Lung (tissue), 12 donors: ENCODE data around the gene ARHGEF19. TPM values are rescaled to one million over a fixed set of nuclear protein-coding genes. Genes with fewer than 3 reads are reported as not detected.
"Not testable (repeated sequence)": the region's sequence is repeated elsewhere in the genome, so short reads cannot be mapped to it uniquely, and the experiment has no call there.

Experiments used
- ATAC-seq: fragments of 200-7000 bp; cut with Tn5 transposase; one replicate; pipeline ENCODE4 v1.9.1; 2020; ENCODE audit warnings: moderate number of reproducible peaks; ENCODE audit not compliant: insufficient read depth, low FRiP score
- DNase-seq, 3 donors: peaks; one replicate each; pipeline ENCODE4 v3.0.0-alpha.2; 2013 to 2017
- H3K27ac ChIP-seq, 2 donors: one replicate each; pipeline ENCODE4 v1.5.1; 2013; ENCODE audit warnings: mild to moderate bottlenecking in 2 of 2, moderate library complexity in 2 of 2, control low read depth in 1 of 2, inconsistent platforms in 1 of 2, low read depth in 1 of 2, low read length in 1 of 2
- H3K27me3 ChIP-seq, 3 donors: one replicate each; pipeline ENCODE4 v1.5.1; 2013; ENCODE audit warnings: low read length in 2 of 3; ENCODE audit not compliant: control insufficient read depth in 3 of 3, insufficient read depth in 3 of 3
- H3K36me3 ChIP-seq, 4 donors: one replicate each; pipeline ENCODE4 v1.5.1; 2013; ENCODE audit warnings: low read length in 4 of 4, mild to moderate bottlenecking in 1 of 4, moderate library complexity in 1 of 4; ENCODE audit not compliant: control insufficient read depth in 4 of 4, insufficient read depth in 4 of 4
- H3K4me1 ChIP-seq, 5 donors: one replicate each; pipeline ENCODE4 v1.5.1; 2013; ENCODE audit warnings: low read length in 5 of 5, mild to moderate bottlenecking in 2 of 5, moderate library complexity in 1 of 5; ENCODE audit not compliant: control insufficient read depth in 5 of 5, insufficient read depth in 5 of 5
- H3K4me3 ChIP-seq: one replicate; pipeline ENCODE4 v1.5.1; 2013; ENCODE audit warnings: mild to moderate bottlenecking, control low read depth, moderate library complexity
- H3K9ac ChIP-seq, 2 donors: one replicate each; pipeline ENCODE4 v1.5.1; 2013; ENCODE audit warnings: low read length in 2 of 2, control low read depth in 1 of 2; ENCODE audit not compliant: insufficient read depth in 1 of 2
- H3K9me3 ChIP-seq, 4 donors: one replicate each; pipeline ENCODE4 v1.5.1; 2013; ENCODE audit warnings: low read length in 3 of 4, mild to moderate bottlenecking in 1 of 4, moderate library complexity in 1 of 4; ENCODE audit not compliant: control insufficient read depth in 4 of 4, insufficient read depth in 3 of 4
- WGBS, 2 donors: extraction: QIAGEN DNeasy Blood & Tissue Kit; methylation state at CpG; one replicate each; pipeline ENCODE4 v1.1.7; 2013; 5-methylcytosine and 5-hydroxymethylcytosine counted together
- polyA plus RNA-seq, 2 donors: library from polyadenylated mRNA; stranded (reverse); fragments of 200-250 nt; gene quantifications; one replicate each; pipeline ENCODE4 v1.2.1, GENCODE V29; 2013
- total RNA-seq, 2 donors: library from RNA; depleted of rRNA in 1 of 2; stranded (reverse); fragments of >200 nt in 1 of 2; gene quantifications; one replicate each; pipeline ENCODE4 v1.2.1, GENCODE V29; 2014 to 2021
- TF ChIP-seq, protein P1 (sequence below): IDR thresholded peaks from 2 replicates; pipeline ENCODE4 v1.5.1; 2012; ENCODE audit warnings: mild to moderate bottlenecking; ENCODE audit errors: control extremely low read depth, extremely low read depth
- donor health status: control.
- donor health status: control.
- donor health status: Bipolar disorder and iron deficiency.
- donor health status: healthy.
- donor health status: DM: yes; HTN: yes; CAD: no.

ARHGEF19 gene
- total and polyA plus RNA-seq, 4 donors = 9.5 to 17.3 (median 14.8) TPM

DNA sequence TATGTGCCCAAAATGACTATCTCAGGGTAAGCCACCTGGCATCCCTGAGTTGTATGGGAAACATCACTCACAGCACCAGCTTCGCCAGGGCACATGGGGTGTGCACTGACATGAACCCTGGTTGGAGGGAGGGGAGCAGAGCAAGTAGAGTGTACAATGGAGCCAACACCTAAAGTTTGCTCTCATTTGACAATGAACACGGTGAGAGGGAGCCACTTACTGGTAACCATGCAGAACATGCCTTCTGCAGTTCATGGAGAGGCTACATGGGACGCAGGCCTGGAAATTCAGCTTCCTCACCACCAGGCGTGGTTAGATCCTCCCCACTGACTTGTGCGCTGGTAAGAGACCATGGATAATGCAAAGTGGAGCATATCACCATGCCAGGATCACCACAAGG, 34.5 kb upstream of the ARHGEF19 start:
- no peaks in the 10 kb centered on the region for H3K9me3 ChIP-seq
- no peak overlapping the region for H3K27ac ChIP-seq
- peaks cover 11 to 40% (median 27%) of the 10 kb centered on the region in 5 donors for H3K4me1 ChIP-seq
- peak overlapping the region in 1 of 2 donors; percentile 59 for H3K9ac ChIP-seq
- TF ChIP-seq, protein P1, sequence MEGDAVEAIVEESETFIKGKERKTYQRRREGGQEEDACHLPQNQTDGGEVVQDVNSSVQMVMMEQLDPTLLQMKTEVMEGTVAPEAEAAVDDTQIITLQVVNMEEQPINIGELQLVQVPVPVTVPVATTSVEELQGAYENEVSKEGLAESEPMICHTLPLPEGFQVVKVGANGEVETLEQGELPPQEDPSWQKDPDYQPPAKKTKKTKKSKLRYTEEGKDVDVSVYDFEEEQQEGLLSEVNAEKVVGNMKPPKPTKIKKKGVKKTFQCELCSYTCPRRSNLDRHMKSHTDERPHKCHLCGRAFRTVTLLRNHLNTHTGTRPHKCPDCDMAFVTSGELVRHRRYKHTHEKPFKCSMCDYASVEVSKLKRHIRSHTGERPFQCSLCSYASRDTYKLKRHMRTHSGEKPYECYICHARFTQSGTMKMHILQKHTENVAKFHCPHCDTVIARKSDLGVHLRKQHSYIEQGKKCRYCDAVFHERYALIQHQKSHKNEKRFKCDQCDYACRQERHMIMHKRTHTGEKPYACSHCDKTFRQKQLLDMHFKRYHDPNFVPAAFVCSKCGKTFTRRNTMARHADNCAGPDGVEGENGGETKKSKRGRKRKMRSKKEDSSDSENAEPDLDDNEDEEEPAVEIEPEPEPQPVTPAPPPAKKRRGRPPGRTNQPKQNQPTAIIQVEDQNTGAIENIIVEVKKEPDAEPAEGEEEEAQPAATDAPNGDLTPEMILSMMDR = no peak
- ATAC-seq = no peak
- peaks cover 5 to 14% (median 9%) of the 10 kb centered on the region in 4 donors for H3K36me3 ChIP-seq
- peak in 1 of 3 donors; percentile 39 for DNase-seq
- no peak overlapping the region for H3K4me3 ChIP-seq
- H3K27me3 ChIP-seq = no peaks in the 10 kb centered on the region
- whole genome bisulfite sequencing, 2 donors = 87 to 89% methylated on average over 5 of the region's 5 CpGs

DNA sequence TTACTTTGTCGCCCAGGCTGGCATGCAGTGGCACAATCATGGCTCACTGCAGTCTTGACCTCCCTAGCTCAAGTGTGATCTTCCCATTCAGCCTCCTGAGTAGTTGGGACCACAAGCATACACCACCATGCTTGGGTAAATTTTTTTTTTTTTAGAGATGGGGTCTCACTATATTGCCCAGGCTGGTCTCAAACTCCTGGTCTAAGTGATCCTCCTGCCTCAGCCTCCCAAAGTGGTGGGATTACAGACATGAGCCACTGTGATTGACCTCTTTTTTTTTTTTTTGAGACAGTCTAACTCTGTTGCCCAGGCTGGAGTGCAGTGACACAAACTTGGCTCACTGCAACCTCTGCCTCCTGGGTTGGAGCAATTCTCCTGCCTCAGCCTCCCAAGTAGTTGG, 33.8 kb upstream of the ARHGEF19 start:
- ATAC-seq, H3K27me3 ChIP-seq, H3K9me3 ChIP-seq, H3K27ac ChIP-seq, H3K36me3 ChIP-seq, DNase-seq, H3K4me3 ChIP-seq, H3K9ac ChIP-seq: not testable (repeated sequence)
- 100% methylated on average over 1 of the region's 1 CpG for WGBS, 2 donors
- H3K4me1 ChIP-seq = peaks cover 11 to 40% (median 27%) of the 10 kb centered on the region in 5 donors

DNA sequence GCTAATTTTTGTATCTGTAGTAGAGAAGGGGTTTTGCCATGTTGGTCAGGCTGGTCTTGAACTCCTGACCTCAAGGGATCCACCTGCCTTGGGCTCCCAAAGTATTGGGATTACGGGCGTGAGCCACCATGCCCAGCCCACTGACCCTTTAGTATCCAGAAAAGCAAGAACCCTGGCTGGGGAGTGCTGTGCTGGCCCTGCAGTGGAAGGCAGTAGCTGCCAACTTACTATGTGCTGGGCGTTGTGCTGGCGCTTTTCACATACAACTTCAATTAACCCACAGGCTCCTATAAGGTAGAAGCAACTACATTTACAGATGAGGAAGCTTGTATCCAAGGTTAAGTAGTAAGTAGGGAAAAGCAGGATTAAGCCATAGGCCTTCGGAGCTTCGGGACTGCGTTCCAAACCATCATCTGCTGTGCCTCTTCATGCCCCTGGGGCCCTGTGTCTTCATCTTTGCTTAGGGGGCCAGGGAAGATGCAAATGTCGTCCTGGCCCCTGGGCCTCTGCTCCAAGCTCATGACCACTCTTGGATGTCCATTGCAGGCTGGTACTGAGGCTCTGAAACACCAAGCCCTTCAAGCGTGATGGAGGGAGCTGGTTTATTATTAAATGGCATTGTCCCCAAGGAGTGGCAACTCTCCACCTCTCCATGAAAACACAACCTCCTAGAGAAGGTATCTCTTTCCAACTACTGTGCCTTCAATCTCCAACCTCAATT, 33.2 kb upstream of the ARHGEF19 start:
- DNase-seq (no peak), ATAC-seq (no peak)
- Histone ChIP-seq H3K4me1 (peaks cover 11 to 40% (median 21%) of the 10 kb centered on the region in 5 donors), H3K4me3 (no peak overlapping the region), H3K9me3 (no peaks in the 10 kb centered on the region), H3K27me3 (no peaks in the 10 kb centered on the region), H3K27ac (no peak overlapping the region), H3K36me3 (peaks cover 0 to 2% (median 1%) of the 10 kb centered on the region in 4 donors), H3K9ac (no peak overlapping the region)
- TF ChIP-seq, protein P1 = no peak
- WGBS, 2 donors = 95 to 96% methylated on average over 9 of the region's 9 CpGs

DNA sequence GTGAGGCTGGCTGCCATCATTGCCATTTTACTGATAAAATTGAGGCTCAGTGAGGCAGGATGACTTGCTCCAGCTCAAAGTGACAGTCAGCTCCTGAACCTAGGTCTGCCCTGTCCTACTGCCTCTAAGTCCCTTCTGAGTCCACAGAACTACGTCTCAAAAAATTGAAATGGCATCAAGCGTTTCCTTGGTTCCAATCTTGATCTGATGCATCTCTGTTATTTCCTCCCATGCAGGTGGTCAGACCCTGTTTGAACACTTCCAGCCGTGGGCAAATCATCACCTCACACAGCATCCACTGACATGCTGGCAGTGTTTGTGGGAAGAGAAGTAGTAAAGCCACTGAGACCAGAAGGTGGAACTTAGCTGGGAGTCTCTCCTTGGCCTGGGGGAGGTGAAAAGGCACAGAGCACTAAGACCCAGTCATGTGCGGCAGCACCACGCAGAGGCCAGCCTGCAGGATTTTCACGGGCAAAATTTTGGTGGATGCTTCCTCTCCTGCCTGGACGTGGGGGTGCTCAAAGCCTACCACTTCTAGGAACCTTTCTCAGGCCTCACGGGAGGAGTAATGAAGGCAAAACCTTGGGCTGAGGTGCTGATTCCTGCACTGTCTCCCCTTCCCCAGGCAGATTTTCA, 32.3 kb upstream of the ARHGEF19 start:
- Histone ChIP-seq H3K9ac (peak overlapping the region in 1 of 2 donors; percentile 36), H3K27me3 (no peaks in the 10 kb centered on the region), H3K27ac (no peak overlapping the region), H3K4me1 (peaks cover 11 to 36% (median 19%) of the 10 kb centered on the region in 5 donors), H3K36me3 (peaks cover 0 to 2% (median 0%) of the 10 kb centered on the region in 4 donors), H3K4me3 (no peak overlapping the region), H3K9me3 (no peaks in the 10 kb centered on the region)
- ATAC-seq (no peak), DNase-seq (no peak)
- WGBS, 2 donors = 83 to 84% methylated on average over 8 of the region's 8 CpGs
- TF ChIP-seq, protein P1 = no peak
